ENCODE data around the gene ST6GALNAC2.

The ST6GALNAC2 gene

GRCh38 chr17:76538281-76538931, 47.3 kb downstream of the ST6GALNAC2 start:
- ChIA-PET CTCF (interaction anchor here (1.0 to 4.2 kb wide), 4 partner anchors 13 to 19 kb away, joined by 3 to 20 read pairs (median 10); no protein-coding TSS in a partner anchor), POLR2A (no interaction called here)
- H3K4me1 ChIP-seq (ENCODE audit: control extremely low read depth in 1 of 4, control insufficient read depth in 4 of 4, insufficient read depth in 4 of 4, low read length in 3 of 4): peaks cover 0 to 37% (median 29%) of the 10 kb centered on the region in 4 experiments
- peak overlapping the region in 5 of 7 experiments; percentile 10 to 63 (median 48) for H3K4me3 ChIP-seq (ENCODE audit: control insufficient read depth in 1 of 7, extremely low read depth in 1 of 7, insufficient read depth in 4 of 7, low read depth in 2 of 7, low read length in 6 of 7)
- H3K27me3 ChIP-seq (replicated peaks in 2 of 5; ENCODE audit: control insufficient read depth in 4 of 5, insufficient read depth in 5 of 5, low read length in 4 of 5): peaks cover 4 to 41% (median 23%) of the 10 kb centered on the region in 5 experiments
- 24% methylated on average over 34 of the region's 37 CpGs for WGBS (ENCODE audit: insufficient coverage)
- DNase-seq: no peak
- no peak overlapping the region for H3K27ac ChIP-seq (ENCODE audit: insufficient read depth in 1 of 2, low read depth in 1 of 2, low read length in 2 of 2, poor library complexity in 1 of 2, severe bottlenecking in 2 of 2)
- H3K36me3 ChIP-seq (ENCODE audit: control insufficient read depth in 4 of 4, insufficient read depth in 4 of 4, low read length in 3 of 4): no peaks in the 10 kb centered on the region
- H3K9me3 ChIP-seq (ENCODE audit: control extremely low read depth in 1 of 5, control insufficient read depth in 4 of 5, insufficient read depth in 2 of 5, low read depth in 1 of 5, low read length in 4 of 5): no peaks in the 10 kb centered on the region

DNA sequence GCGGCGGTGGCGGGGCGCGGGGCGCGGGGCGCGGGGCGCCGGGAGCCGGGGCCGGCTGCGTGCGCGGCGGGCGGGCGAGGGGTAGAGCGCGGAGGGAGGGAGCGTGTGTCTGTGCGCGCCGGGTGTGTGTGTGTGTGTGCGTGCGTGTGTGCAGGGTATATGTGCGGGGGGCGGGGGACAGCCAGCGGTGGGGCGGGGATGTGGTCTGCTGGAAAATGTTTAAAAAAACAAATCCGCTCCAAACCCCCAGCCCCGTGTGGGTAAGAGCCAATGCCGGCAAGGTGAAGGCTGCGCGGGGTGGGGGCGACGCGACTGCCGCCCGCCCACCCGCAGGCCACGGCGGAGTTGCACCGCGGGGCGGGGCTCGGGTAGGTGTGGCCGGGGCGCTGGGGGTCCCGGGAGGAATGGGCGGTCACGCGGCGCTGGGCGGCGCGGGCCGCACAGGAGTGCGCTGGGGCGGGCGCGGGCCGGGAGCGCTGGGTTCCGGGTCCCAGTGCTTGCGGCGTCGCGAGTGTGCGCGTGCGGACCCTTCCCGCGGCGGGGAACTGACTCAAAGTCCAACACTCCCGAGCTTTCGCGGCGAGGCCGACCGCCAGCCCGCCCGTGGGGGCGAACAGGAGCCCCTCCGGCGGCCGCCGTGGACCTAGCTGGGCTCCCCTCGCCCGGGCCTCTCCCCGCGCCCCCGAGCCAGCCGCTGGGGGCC, 47.9 kb downstream of the ST6GALNAC2 start, which contains the start of gene CYGB:
TSS of gene CYGB (minus strand) at position 132 of the 703 bp plus-strand sequence. CDS start 167 bp downstream, outside the sequence.
- H3K4me1 ChIP-seq (ENCODE audit: control extremely low read depth in 1 of 4, control insufficient read depth in 4 of 4, insufficient read depth in 4 of 4, low read length in 3 of 4): peaks cover 0 to 36% (median 29%) of the 10 kb centered on the region in 4 experiments
- DNase-seq: peak in 2 of 3 donors; percentile 75 to 79
- ChIA-PET CTCF (interaction anchor here (1.9 to 4.2 kb wide), 3 partner anchors 15 to 49 kb away, joined by 5 to 20 read pairs (median 17); no protein-coding TSS in a partner anchor), POLR2A (no interaction called here)
- H3K9me3 ChIP-seq (ENCODE audit: control extremely low read depth in 1 of 5, control insufficient read depth in 4 of 5, insufficient read depth in 2 of 5, low read depth in 1 of 5, low read length in 4 of 5): no peaks in the 10 kb centered on the region
- H3K36me3 ChIP-seq (ENCODE audit: control insufficient read depth in 4 of 4, insufficient read depth in 4 of 4, low read length in 3 of 4): no peaks in the 10 kb centered on the region
- no peak within 1 kb of the TSS for H3K27ac ChIP-seq (ENCODE audit: insufficient read depth in 1 of 2, low read depth in 1 of 2, low read length in 2 of 2, poor library complexity in 1 of 2, severe bottlenecking in 2 of 2)
- under 1% methylated on average over 51 of the region's 95 CpGs for WGBS (ENCODE audit: insufficient coverage)
- peak within 1 kb of the TSS in 6 of 7 experiments; percentile 10 to 63 (median 46) for H3K4me3 ChIP-seq (ENCODE audit: control insufficient read depth in 1 of 7, extremely low read depth in 1 of 7, insufficient read depth in 4 of 7, low read depth in 2 of 7, low read length in 6 of 7)
- peaks cover 4 to 41% (median 23%) of the 10 kb centered on the region in 5 experiments for H3K27me3 ChIP-seq (replicated peaks in 2 of 5; ENCODE audit: control insufficient read depth in 4 of 5, insufficient read depth in 5 of 5, low read length in 4 of 5)

DNA sequence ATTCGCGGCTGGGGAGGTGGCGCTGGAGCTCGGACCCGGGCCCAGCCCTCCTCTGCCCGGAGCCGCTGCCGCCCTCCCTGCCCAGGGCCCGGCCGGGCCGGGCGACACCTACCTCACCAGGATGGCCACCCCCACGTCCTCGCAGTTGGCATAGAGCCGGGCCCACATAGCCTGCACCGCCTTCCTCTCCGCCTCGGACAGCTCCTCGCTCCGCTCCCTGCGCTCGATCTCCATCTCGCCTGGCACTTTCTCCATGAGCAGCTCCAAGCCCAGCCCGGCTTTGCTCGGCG, 48.4 kb downstream of the ST6GALNAC2 start:
- POLR2A ChIA-PET: no interaction called here
- Histone ChIP-seq H3K27ac (ENCODE audit: insufficient read depth in 1 of 2, low read depth in 1 of 2, low read length in 2 of 2, poor library complexity in 1 of 2, severe bottlenecking in 2 of 2) (no peak overlapping the region), H3K27me3 (replicated peaks in 2 of 5; ENCODE audit: control insufficient read depth in 4 of 5, insufficient read depth in 5 of 5, low read length in 4 of 5) (peaks cover 4 to 41% (median 23%) of the 10 kb centered on the region in 5 experiments), H3K4me1 (ENCODE audit: control extremely low read depth in 1 of 4, control insufficient read depth in 4 of 4, insufficient read depth in 4 of 4, low read length in 3 of 4) (peaks cover 0 to 36% (median 29%) of the 10 kb centered on the region in 4 experiments), H3K36me3 (ENCODE audit: control insufficient read depth in 4 of 4, insufficient read depth in 4 of 4, low read length in 3 of 4) (no peaks in the 10 kb centered on the region), H3K9me3 (ENCODE audit: control extremely low read depth in 1 of 5, control insufficient read depth in 4 of 5, insufficient read depth in 2 of 5, low read depth in 1 of 5, low read length in 4 of 5) (no peaks in the 10 kb centered on the region), H3K4me3 (ENCODE audit: control insufficient read depth in 1 of 7, extremely low read depth in 1 of 7, insufficient read depth in 4 of 7, low read depth in 2 of 7, low read length in 6 of 7) (peak overlapping the region in 4 of 7 experiments; percentile 23 to 60 (median 43))
- DNase-seq: no peak
- CTCF ChIA-PET: interaction anchor here (1.4 to 4.7 kb wide), 4 partner anchors 9 to 50 kb away, joined by 5 to 31 read pairs (median 12); no protein-coding TSS in a partner anchor
- 7% methylated on average over 22 of the region's 26 CpGs for WGBS (ENCODE audit: insufficient coverage)

GRCh38 chr17:76536511-76537287, 49.0 kb downstream of the ST6GALNAC2 start:
- Histone ChIP-seq H3K27ac (ENCODE audit: insufficient read depth in 1 of 2, low read depth in 1 of 2, low read length in 2 of 2, poor library complexity in 1 of 2, severe bottlenecking in 2 of 2) (no peak overlapping the region), H3K9me3 (ENCODE audit: control extremely low read depth in 1 of 5, control insufficient read depth in 4 of 5, insufficient read depth in 2 of 5, low read depth in 1 of 5, low read length in 4 of 5) (no peaks in the 10 kb centered on the region), H3K27me3 (replicated peaks in 2 of 5; ENCODE audit: control insufficient read depth in 4 of 5, insufficient read depth in 5 of 5, low read length in 4 of 5) (peaks cover 4 to 41% (median 23%) of the 10 kb centered on the region in 5 experiments), H3K4me3 (ENCODE audit: control insufficient read depth in 1 of 7, extremely low read depth in 1 of 7, insufficient read depth in 4 of 7, low read depth in 2 of 7, low read length in 6 of 7) (peak overlapping the region in 4 of 7 experiments; percentile 23 to 60 (median 43)), H3K4me1 (ENCODE audit: control extremely low read depth in 1 of 4, control insufficient read depth in 4 of 4, insufficient read depth in 4 of 4, low read length in 3 of 4) (peaks cover 0 to 36% (median 29%) of the 10 kb centered on the region in 4 experiments), H3K36me3 (ENCODE audit: control insufficient read depth in 4 of 4, insufficient read depth in 4 of 4, low read length in 3 of 4) (no peaks in the 10 kb centered on the region)
- ChIA-PET POLR2A (interaction anchor here (0.8 to 1.2 kb wide), 2 partner anchors 9 to 21 kb away, joined by 3 read pairs; no protein-coding TSS in a partner anchor), CTCF (interaction anchor here (0.7 to 4.7 kb wide), 6 partner anchors 9 to 88 kb away, joined by 3 to 31 read pairs (median 6); no protein-coding TSS in a partner anchor)
- 64% methylated on average over 19 of the region's 25 CpGs for WGBS (ENCODE audit: insufficient coverage)
- DNase-seq: no peak

DNA sequence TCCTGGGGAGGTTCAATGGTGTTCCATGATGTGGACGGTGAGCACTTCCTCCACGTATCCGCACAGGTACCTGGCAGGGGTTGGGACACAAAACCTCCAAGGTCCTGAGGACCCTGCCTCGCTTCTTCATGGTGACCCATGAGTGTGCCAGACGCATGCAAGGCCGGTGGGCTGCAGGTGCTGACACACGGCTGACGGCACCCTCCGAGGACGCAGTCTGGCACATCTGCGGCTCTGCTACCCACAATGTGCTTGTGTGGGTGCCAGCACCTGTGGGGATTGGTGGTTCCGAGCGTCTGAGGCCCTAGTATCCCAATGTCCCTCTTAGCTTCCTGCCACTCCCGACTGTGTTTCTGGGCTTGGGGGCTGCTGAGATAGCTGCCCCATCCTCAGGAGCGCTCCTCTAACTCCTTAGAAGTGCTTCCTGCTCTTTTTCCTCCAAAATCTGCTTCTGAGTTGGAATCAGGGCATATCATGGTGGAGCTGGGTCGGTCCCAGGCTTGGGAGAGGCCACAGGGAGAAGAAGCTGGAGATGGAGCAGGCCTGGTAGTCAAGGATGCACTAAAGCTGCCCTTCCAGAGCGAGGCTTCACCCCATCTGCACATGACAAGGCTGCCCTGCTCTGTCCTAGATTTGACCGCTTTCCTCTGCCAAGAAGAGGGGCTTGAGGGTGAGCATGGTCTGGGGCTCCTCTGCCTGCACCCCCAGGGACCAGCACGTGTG, 49.7 kb downstream of the ST6GALNAC2 start:
- 90% methylated on average over 18 of the region's 19 CpGs for WGBS (ENCODE audit: insufficient coverage)
- ChIA-PET POLR2A (interaction anchor here (0.8 to 1.2 kb wide), 2 partner anchors 10 to 21 kb away, joined by 3 read pairs; no protein-coding TSS in a partner anchor), CTCF (interaction anchor here (0.7 to 4.7 kb wide), 6 partner anchors 10 to 88 kb away, joined by 3 to 31 read pairs (median 6); no protein-coding TSS in a partner anchor)
- Histone ChIP-seq H3K4me1 (ENCODE audit: control extremely low read depth in 1 of 4, control insufficient read depth in 4 of 4, insufficient read depth in 4 of 4, low read length in 3 of 4) (peaks cover 0 to 33% (median 26%) of the 10 kb centered on the region in 4 experiments), H3K9me3 (ENCODE audit: control extremely low read depth in 1 of 5, control insufficient read depth in 4 of 5, insufficient read depth in 2 of 5, low read depth in 1 of 5, low read length in 4 of 5) (no peaks in the 10 kb centered on the region), H3K27me3 (replicated peaks in 2 of 5; ENCODE audit: control insufficient read depth in 4 of 5, insufficient read depth in 5 of 5, low read length in 4 of 5) (peaks cover 4 to 41% (median 23%) of the 10 kb centered on the region in 5 experiments), H3K27ac (ENCODE audit: insufficient read depth in 1 of 2, low read depth in 1 of 2, low read length in 2 of 2, poor library complexity in 1 of 2, severe bottlenecking in 2 of 2) (no peak overlapping the region), H3K36me3 (ENCODE audit: control insufficient read depth in 4 of 4, insufficient read depth in 4 of 4, low read length in 3 of 4) (no peaks in the 10 kb centered on the region), H3K4me3 (ENCODE audit: control insufficient read depth in 1 of 7, extremely low read depth in 1 of 7, insufficient read depth in 4 of 7, low read depth in 2 of 7, low read length in 6 of 7) (no peak overlapping the region)
- no peak for DNase-seq
